GM19240 (cell line): ENCODE data around the gene AKR1C8.
"Not testable (repeated sequence)": the region's sequence is repeated elsewhere in the genome, so short reads cannot be mapped to it uniquely, and the experiment has no call there.

Source experiments
- DNase-seq: peaks from one replicate; pipeline ENCODE4 v3.0.0; 2011; ENCODE audit warnings: low spot score; ENCODE audit not compliant: insufficient read length

Gene AKR1C8

DNA sequence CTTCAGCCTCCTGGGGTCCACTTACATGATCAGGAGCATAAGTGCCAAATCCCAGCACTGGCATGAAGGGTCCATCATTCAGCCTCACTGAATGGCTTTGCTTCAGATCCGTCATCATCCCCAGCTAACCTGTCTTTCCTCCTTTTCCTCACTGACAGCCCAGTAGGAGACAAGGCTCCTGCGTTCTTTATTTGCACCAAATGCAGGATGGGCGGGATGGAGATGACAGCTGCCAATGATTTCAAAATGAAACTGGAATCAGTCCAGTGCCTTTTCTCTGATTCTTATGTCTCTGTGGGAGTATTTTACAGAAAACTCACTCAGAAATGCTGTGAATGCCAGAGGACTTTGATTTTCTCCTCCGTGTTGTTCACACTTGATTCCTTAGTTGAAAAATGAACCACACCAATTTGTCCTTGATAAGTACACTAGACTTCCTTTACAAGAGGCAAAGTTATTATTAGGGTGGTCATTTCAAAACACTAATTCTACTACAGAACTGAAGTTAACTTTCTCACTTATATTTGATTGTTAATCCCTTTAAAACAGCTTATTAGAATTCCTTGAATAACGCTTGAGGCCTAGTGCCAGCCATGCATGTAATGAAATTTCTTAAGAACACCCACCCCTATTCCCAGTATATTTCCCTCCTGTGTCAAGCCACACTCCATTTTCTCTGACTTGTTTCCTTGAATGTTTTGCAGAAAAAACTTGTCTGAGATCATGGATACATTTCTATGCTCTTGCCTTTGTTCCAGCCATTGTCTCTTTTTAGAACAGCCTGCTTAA, at the start of gene AKR1C8:
TSS of gene AKR1C8 (minus strand) at position 164 of the 789 bp plus-strand sequence. CDS start at position 118, 46 bp downstream.
- DNase-seq = no peak

DNA sequence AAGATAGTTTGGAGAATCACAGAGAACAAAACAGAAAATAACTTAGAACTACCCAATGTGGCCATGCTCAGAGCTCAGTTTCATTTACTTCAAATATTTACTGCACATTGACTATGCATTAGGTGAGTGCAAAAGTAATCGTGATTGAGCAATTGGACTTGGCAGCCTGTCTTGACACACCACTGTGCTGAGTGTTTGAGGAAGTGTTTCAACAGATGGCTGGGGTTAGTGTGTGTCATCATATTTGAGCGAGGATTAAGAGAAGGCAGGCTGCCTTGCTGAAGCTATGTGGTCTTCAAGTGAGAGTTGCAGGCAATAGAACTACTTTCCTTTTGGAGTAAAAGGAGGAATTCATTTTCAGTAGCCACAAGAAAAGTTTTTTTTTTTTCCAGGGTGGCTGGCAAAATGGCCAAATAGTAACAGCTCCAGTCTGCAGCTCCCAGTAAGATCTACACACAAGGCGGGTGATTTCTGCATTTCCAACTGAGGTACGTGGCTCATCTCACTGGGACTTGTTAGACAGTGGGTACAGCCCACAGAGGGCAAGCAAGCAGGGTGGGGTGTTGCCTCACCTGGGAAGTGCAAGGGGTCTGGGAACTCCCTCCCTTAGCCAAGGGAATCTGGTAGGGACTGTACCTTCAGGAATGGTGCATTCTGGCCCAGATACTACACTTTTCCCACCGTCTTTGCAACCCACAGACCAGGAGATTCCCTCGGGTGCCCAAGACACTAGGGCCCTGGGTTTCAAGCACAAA, 49.3 kb upstream of the AKR1C8 start:
- DNase-seq = no peak

DNA sequence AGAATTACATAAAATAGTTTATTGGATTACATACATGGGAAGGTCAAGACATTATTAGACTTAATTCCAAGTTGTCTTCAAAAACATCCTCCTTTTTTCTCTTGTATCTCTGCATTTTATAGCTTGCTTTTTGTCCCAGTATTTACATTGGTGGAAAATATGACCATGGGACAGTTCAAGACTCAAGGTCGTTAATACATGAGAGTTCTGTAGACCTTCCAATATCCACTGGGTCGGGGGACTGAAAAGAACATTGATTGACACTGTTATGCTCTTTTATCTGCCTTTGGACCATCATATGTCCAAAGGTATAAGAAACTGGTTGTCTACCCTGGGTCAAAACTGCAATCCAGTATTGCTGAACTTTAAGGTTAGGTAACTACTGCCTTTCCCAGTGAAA, 48.4 kb upstream of the AKR1C8 start:
- no peak for DNase-seq

DNA sequence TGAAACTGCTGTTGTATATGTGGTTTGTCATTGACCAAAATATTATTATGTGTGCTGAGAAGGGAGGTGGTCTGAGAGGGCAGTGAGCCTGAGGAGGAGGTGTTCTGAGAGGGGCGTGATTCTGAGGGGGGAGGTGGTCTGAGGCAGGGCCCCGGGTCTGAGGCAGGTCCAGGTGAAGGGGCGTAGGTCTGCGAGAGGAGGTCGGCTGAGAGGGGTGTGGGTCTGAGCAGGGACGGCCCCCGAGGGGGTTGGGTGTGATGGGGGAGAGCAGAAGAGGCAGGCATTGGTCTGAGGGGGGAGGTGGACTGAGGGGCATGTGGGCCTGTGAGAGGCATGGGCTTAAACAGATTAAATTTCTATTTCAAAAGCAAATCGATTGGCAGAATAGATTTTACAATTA, 44.1 kb upstream of the AKR1C8 start:
- no peak for DNase-seq

DNA sequence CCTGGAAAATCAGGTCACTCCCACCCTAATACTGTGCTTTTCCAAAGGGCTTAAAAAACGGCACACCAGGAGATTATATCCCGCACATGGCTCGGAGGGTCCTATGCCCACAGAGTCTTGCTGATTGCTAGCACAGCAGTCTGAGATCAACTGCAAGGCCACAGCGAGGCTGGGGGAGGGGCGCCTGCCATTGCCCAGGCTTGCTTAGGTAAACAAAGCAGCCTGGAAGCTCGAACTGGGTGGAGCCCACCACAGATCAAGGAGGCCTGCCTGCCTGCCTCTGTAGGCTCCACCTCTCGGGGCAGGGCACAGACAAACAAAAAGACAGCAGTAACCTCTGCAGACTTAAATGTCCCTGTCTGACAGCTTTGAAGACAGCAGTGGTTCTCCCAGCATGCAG, 38.0 kb upstream of the AKR1C8 start:
- DNase-seq = not testable (repeated sequence)

DNA sequence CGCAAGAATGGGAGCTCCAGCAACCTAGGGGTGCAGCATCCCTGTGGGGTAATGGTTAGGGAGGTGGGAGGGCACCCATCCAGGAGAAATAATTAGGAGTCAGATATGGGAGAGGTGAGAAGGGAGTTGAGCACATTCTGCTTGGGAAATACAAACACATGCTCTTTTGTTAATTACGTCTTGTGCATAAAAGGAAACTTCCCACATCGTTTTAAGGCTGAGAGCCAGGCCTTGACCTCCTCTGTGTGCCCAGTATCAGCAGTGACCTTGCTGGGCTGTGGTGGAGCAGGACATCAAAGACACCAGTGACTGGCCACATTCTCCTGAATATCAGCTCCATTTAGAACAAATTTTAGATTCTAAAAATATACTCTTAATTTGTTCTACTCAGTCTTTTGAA, 34.3 kb upstream of the AKR1C8 start:
- no peak for DNase-seq

DNA sequence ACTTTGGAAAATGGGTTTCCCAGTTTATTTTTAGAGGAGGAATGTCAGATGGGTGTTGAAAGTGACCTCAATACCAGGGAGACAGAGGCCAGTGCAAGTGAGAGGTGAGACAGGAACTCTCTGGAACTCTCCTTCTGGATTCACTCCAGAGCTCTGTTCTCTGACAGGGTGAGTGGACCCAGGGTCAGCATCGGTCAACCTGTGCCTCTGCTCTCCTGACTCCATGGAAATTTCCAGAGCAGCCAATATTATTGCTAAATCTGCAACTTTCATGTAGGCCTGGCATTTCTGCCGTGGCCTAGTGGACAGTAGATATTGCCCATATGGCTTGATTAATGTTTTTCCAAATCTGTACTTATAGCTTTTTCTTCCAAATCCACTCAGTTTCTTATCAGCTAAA, 31.9 kb upstream of the AKR1C8 start:
- DNase-seq = no peak

DNA sequence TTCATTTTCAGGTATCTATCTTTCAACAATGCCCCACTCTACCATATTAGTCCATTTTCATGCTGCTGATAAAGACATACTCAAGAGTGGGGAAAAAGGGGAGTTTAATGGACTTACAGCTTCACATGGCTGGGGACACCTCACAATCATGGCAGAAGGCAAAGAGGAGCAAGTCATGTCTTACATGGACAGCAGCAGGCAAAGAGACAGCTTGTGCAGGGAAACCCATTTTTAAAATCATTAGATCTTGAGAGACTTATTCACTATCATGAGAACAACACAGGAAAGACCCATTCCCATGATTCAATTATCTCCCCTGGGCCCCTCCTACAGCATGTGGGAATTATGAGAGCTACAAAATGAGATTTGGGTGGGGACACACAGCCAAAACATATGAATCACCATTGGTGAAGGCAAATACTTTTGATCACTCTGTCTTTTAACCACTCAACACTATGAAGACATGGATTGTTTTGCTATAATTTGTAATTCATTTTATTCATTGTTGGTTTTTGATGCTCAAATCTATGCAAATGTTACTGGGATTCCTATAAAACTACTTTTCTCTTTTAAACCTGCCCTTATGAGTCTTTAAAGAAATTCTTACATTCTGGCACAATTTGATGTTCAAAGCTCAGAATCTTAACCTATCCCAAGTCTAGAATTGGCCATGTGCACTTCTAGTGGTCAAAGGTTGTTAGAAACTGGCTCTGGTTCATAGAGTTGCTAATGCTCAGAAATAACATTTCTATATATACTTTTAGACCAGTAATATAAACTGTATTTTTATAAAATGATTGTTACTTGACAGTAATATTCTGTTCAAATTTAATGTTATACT, 27.0 kb upstream of the AKR1C8 start:
- no peak for DNase-seq

DNA sequence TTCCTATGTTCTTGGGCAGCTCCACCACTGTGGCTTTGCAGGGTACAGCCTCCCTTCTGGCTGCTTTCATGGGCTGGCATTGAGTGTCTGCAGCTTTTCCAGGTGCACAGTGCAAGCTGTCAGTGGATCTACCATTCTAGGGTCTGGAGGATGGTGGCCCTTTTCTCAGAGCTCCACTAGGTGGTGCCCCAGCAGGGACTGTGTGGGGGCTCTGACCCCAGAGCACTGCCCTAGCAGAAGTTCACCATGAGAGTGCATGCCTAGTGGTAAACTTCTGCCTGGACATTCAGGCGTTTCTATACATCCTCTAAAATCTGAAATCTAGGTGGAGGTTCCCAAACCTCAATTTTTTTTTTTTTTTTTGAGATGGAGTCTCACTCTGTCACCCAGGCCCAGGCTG, 25.3 kb upstream of the AKR1C8 start:
- DNase-seq = not testable (repeated sequence)

DNA sequence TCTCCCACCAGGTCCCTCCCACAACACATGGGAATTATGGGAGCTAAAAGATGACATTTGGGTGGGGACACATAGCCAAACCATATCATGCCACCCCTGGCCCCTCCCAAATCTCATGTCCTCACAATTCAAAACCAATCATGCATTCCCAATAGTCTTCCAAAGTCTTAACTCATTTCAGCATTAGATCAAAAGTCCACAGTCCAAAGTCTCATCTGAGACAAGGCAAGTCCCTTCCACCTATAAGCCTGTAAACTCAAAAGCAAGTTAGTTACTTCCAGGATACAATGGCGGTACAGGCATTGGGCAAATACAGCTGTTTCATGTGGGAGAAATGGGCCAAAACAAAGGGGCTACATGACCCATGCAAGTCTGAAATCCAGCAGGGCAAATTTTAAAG, 24.8 kb upstream of the AKR1C8 start:
- not testable (repeated sequence) for DNase-seq

DNA sequence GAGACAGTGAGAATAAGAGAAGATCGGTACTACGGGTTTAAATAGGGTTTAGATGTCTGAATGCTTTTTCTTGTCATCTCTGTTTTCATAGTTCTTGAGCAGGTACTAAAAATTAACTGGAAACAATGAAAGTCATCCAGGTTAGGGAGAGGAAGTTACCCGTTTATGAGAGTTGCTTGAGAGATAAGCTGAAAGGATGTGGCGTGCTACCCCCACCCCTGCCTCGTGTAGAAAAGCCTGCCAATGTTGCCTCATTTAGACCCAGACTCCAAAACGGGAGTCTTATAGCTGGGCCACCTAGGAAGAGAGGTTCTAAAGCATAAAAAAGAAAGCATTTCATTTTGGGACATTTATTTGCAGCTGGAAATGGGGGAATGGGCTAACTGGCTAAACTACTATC, 21.8 kb upstream of the AKR1C8 start:
- no peak for DNase-seq

DNA sequence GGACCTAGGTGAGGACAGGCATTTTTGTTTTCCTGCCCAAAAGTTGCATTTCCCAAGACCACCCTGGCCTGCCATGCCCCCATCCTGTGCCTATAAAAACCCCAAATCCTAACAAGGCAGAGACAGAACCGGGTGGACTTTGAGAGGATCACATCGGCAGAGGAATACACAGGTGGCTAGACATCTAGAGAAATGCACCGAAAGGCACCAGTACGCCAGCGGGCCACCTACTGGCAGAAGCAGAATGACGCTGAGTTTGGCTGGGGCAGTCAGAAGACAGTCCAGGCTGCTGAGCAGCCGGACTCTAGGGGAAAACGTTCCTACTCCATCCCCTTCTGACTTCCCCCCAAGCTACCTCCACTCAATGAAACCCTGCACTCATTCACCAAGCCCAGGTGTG, 14.4 kb upstream of the AKR1C8 start:
- no peak for DNase-seq

DNA sequence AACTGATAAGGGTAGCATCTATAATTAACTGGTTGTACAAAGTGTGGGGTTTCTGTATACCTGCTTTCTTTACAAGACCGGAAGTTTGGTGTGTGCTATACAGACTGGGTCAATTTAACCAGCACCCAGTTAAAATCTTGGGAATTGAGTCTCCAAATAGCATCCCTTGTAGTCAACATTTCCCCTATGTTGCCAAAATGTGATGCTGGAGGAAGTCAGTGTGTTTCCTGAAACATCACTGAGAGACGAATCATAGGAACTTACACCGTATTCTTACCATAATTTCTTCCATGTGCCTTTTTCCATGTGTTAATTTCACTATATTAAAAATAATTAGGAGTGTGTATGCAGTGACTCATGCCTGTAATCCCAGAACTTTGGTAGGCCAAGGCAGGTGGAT, 13.4 kb upstream of the AKR1C8 start:
- no peak for DNase-seq

DNA sequence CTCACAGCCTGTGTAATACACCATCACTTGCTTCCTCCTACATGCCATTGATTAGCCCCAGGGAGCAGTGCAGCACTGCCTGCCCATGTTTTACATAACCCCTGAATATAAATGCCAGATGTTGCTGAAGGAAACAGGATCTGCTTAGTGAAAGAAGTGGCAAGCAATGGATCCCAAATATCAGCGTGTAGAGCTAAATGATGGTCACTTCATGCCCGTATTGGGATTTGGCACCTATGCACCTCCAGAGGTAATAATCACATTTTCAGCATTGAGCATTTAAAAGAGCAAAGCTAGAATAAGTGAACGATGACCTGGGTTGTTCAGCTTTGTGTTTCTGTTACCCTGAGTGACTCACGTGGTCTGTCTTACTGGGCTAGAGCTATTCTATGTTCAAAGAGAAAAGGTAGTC, 11.8 kb upstream of the AKR1C8 start, which contains the start of gene AKR1C4:
TSS of gene AKR1C4 (plus strand) at position 136 of the 412 bp plus-strand sequence. CDS start at position 167, 31 bp downstream.
- no peak for DNase-seq

DNA sequence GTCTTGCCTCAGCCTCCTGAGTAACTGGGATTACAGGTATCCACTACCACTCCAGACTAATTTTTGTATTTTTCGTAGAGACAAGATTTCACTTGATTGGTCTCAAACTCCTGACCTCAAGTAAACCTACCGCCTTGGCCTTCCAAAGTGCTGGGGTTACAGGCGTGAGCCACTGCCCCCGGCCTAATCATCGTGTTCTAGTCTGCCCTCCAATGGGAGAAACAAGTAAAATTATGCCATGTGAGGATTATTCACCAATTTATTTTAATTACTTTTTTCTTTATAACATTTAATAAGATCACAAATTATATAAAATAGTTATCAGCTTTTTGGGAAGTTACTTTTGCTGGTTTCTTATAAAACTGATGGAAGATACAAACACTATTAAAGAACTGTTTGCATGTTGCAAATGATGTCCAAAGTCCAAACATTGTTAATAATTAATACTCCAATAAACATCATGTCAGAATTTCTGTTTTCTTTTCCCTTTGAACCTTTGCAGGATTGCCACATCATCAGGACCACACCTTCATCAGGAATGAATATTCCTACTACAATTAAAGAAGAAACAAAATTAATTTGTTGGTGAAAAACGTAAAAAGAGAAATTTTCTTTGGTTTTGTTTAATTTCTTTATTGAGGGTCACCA, 10.9 kb upstream of the AKR1C8 start:
- DNase-seq = no peak

DNA sequence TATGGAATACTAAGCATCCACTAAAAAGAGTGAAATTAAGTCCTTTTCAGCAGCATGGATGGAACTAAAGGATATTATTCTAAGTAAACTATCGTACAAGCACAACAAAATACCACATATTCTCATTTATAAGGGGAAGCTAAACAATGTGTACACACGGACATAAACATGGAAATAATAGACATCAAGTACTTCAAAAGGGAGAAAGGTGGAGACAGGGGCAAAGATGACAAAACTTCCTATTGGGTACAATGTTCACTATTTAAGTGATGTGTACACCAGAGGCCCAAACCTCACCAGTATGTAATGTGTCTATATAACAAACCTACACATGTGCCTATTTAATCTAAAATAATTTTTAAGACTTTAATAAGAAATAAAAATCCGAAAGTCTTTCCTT, 9.5 kb upstream of the AKR1C8 start:
- DNase-seq = no peak

DNA sequence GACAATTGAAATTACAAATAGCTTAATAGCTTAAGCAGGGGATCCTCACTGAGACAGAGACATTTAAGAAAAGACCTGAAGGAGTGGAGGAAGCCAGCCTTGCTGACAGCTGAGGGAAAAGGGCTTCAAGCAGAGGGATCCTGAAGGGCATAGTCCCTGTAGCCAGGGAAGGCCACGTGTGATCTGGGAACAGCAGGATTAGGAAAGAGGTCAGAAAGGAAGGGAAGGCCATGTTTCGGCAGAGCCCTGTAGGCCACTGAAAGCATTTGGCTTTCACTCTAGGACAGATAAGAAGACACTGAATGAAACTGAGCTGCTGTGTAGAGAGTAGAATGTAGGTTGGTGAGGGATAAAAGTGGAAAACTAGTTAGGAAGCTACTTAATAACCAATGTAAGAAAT, 3.4 kb upstream of the AKR1C8 start:
- DNase-seq = no peak

DNA sequence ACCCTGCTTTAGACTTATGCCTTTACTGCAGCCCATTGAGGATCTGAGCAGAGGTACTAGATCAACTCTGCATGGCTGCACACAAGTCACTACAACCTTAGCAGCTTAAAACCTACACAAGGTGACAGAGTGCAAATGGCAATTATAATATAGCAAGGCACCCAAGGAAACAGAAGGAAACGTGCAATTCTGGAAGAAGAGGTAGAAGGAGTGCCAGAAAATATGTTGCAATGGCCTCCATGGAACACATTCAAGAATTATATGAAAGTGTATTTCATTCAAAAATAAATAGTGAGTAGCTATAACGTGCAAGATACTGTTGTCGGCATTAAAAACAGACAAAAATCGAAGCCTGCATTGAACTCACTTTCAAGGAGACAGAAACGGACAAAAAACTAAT, 2.9 kb upstream of the AKR1C8 start:
- DNase-seq = no peak

DNA sequence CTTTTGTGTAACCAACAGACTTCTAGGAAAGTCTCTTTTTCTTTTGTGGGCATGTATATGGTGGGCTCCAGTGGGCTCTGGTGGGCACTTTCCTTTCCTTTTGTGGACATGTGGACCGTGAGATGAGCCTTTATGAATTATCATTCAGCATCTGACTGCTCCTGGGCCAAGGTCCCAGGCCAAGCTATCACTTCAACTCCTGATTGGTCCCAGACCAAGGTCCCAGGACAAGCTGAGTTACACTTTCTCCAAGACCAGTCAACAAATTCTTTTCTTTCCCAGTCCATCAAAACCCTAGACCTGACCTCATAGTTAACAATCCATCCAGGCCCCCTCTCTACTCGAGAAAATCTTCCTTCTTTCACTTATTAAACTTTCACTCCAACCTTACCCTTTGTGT, 1.0 kb downstream of the AKR1C8 start:
- DNase-seq = no peak

DNA sequence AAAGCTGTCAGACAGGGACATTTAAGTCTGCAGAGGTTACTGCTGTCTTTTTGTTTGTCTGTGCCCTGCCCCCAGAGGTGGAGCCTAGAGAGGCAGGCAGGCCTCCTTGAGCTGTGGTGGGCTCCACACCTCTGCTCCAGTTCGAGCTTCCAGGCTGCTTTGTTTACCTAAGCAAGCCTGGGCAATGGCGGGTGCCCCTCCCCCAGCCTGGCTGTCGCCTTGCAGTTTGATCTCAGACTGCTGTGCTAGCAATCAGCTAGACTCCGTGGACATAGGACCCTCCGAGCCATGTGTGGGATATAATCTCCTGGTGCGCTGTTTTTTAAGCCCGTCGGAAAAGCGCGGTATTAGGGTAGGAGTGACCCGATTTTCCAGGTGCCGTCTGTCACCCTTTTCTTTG, 4.4 kb downstream of the AKR1C8 start:
- DNase-seq = not testable (repeated sequence)

DNA sequence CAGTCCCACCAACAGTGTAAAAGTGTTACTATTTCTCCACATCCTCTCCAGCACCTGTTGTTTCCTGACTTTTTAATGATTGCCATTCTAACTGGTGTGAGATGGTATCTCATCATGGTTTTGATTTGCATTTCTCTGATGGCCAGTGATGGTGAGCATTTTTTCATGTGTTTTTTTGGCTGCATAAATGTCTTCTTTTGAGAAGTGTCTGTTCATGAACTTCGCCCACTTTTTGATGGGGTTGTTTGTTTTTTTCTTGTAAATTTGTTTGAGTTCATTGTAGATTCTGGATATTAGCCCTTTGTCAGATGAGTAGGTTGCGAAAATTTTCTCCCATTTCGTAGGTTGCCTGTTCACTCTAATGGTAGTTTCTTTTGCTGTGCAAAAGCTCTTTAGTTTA, 9.4 kb downstream of the AKR1C8 start:
- DNase-seq = not testable (repeated sequence)
